Neural crest cell (in vitro differentiated cells): Measurements from ENCODE around the gene PCDHGB7. TPM values are rescaled to one million over a fixed set of nuclear protein-coding genes. Genes with fewer than 3 reads are reported as not detected.
"Not testable (repeated sequence)": the region's sequence is repeated elsewhere in the genome, so short reads cannot be mapped to it uniquely, and the experiment has no call there.

Experiments used
- DNase-seq: peaks from one replicate; pipeline ENCODE4 v3.0.0; 2021; ENCODE audit warnings: low read depth, mixed read lengths, low spot score
- H3K27ac Mint-ChIP-seq: one replicate; pipeline ENCODE4 v1.8.0; 2021; ENCODE audit warnings: mild to moderate bottlenecking, mixed read lengths; ENCODE audit not compliant: unreplicated experiment
- H3K27me3 Mint-ChIP-seq: 2 replicates; pipeline ENCODE4 v1.8.0; 2021; ENCODE audit warnings: low read depth, mild to moderate bottlenecking, mixed read lengths
- H3K36me3 Mint-ChIP-seq: 2 replicates; pipeline ENCODE4 v1.8.0; 2021; ENCODE audit warnings: low read depth, mild to moderate bottlenecking, mixed read lengths
- H3K4me1 Mint-ChIP-seq: 2 replicates; pipeline ENCODE4 v1.8.0; 2021; ENCODE audit warnings: mixed read lengths
- H3K4me3 Mint-ChIP-seq: one replicate; pipeline ENCODE4 v1.8.0; 2021; ENCODE audit warnings: mild to moderate bottlenecking, mixed read lengths
- H3K9me3 Mint-ChIP-seq: 2 replicates; pipeline ENCODE4 v1.8.0; 2021; ENCODE audit warnings: mixed read lengths
- total RNA-seq: library from RNA; stranded (reverse); gene quantifications from 2 replicates; pipeline ENCODE4 v1.2.1, GENCODE V29; 2021
- TF ChIP-seq, protein P1 (sequence below): fragments of 200-600 bp; sonication (generic); conservative IDR thresholded peaks from 2 replicates; pipeline ENCODE4 v1.5.0; 2021; ENCODE audit warnings: antibody characterized with exemption, mild to moderate bottlenecking

Gene PCDHGB7
- total RNA-seq, 1 donor from 2014 or later, result 7.0 TPM

DNA sequence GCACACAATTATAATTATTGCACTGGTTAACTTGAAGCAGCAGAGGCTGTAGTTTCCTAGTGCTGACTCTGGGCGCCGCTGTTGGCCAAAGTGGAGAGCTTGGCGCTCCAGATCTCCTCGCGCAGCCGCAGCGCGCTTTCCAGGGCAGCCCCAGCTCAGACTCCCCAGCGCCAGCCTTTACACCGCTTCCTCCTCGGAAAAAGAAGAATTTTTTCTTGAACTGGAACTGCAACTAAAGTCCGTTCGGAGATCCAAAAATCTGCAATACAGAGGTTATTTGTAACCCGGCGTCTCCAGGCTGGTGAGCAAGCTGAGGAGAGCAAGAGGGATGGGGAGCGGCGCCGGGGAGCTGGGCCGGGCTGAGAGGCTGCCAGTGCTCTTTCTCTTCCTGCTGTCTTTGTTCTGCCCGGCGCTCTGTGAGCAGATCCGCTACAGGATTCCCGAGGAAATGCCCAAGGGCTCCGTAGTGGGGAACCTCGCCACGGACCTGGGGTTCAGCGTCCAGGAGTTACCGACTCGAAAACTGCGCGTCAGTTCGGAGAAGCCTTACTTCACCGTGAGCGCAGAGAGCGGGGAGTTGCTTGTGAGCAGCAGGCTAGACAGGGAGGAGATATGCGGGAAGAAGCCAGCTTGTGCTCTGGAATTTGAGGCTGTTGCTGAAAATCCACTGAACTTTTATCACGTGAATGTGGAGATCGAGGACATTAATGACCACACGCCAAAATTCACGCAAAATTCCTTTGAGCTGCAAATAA, 29.7 kb upstream of the PCDHGB7 start, which contains the start of gene PCDHGB4:
PCDHGB4 (plus strand) TSS at position 142 of the 755 bp plus-strand sequence; CDS start at position 329, 187 bp downstream.
- Mint-ChIP-seq H3K9me3 (peaks cover 30% of the 10 kb centered on the region), H3K36me3 (peaks cover 49% of the 10 kb centered on the region), H3K4me3 (peak within 1 kb of the TSS; percentile 44)
- DNase-seq, H3K27me3 Mint-ChIP-seq, H3K27ac Mint-ChIP-seq, H3K4me1 Mint-ChIP-seq: not testable (repeated sequence)
- TF ChIP-seq, protein P1, sequence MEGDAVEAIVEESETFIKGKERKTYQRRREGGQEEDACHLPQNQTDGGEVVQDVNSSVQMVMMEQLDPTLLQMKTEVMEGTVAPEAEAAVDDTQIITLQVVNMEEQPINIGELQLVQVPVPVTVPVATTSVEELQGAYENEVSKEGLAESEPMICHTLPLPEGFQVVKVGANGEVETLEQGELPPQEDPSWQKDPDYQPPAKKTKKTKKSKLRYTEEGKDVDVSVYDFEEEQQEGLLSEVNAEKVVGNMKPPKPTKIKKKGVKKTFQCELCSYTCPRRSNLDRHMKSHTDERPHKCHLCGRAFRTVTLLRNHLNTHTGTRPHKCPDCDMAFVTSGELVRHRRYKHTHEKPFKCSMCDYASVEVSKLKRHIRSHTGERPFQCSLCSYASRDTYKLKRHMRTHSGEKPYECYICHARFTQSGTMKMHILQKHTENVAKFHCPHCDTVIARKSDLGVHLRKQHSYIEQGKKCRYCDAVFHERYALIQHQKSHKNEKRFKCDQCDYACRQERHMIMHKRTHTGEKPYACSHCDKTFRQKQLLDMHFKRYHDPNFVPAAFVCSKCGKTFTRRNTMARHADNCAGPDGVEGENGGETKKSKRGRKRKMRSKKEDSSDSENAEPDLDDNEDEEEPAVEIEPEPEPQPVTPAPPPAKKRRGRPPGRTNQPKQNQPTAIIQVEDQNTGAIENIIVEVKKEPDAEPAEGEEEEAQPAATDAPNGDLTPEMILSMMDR, result peak; percentile 71

DNA sequence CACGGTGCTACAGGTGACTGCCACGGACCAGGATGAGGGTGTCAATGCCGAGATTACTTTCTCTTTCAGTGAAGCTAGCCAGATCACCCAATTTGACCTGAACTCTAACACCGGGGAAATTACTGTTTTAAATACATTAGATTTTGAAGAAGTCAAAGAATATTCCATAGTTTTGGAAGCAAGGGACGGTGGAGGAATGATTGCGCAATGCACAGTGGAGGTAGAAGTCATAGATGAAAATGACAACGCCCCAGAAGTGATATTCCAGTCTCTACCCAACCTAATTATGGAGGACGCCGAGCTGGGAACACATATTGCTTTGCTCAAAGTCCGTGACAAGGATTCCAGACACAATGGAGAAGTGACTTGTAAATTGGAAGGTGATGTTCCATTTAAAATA, 28.8 kb upstream of the PCDHGB7 start:
- H3K36me3 Mint-ChIP-seq, result peaks cover 51% of the 10 kb centered on the region
- H3K27ac Mint-ChIP-seq, result no peak overlapping the region
- H3K27me3 Mint-ChIP-seq, result no peaks in the 10 kb centered on the region
- H3K4me3 Mint-ChIP-seq, result no peak overlapping the region
- H3K9me3 Mint-ChIP-seq, result peaks cover 30% of the 10 kb centered on the region
- H3K4me1 Mint-ChIP-seq, result no peaks in the 10 kb centered on the region
- DNase-seq, result no peak
- TF ChIP-seq, protein P1, result no peak

GRCh38 chr5:141389153-141390042, 28.1 kb upstream of the PCDHGB7 start:
- Mint-ChIP-seq H3K4me1 (no peaks in the 10 kb centered on the region), H3K27me3 (no peaks in the 10 kb centered on the region), H3K9me3 (peaks cover 31% of the 10 kb centered on the region), H3K27ac (peak overlapping the region; percentile 41), H3K36me3 (peaks cover 57% of the 10 kb centered on the region), H3K4me3 (no peak overlapping the region)
- no peak for DNase-seq
- TF ChIP-seq, protein P1, result no peak

GRCh38 chr5:141392429-141393198, 24.9 kb upstream of the PCDHGB7 start, which contains the start of gene PCDHGA8:
TSS of gene PCDHGA8 (plus strand) at chr5:141392633. CDS start at chr5:141392814, 181 bp downstream.
- Mint-ChIP-seq H3K4me1 (no peaks in the 10 kb centered on the region), H3K27ac (no peak within 1 kb of the TSS), H3K9me3 (peaks cover 24% of the 10 kb centered on the region), H3K36me3 (peaks cover 43% of the 10 kb centered on the region), H3K4me3 (no peak within 1 kb of the TSS), H3K27me3 (no peaks in the 10 kb centered on the region)
- DNase-seq, result no peak
- TF ChIP-seq, protein P1, result no peak

DNA sequence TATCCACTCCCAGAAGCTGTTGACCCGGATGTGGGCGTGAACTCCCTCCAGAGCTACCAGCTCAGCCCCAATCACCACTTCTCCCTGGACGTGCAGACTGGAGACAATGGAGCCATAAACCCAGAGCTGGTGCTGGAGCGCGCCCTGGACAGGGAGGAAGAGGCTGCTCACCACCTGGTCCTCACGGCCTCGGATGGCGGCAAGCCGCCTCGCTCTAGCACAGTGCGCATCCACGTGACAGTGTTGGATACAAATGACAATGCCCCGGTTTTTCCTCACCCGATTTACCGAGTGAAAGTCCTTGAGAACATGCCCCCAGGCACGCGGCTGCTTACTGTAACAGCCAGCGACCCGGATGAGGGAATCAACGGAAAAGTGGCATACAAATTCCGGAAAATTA, 24.2 kb upstream of the PCDHGB7 start:
- Mint-ChIP-seq H3K4me3 (no peak overlapping the region), H3K36me3 (peaks cover 43% of the 10 kb centered on the region), H3K9me3 (peaks cover 24% of the 10 kb centered on the region), H3K27me3 (no peaks in the 10 kb centered on the region), H3K27ac (no peak overlapping the region), H3K4me1 (no peaks in the 10 kb centered on the region)
- DNase-seq, result no peak
- TF ChIP-seq, protein P1, result no peak

DNA sequence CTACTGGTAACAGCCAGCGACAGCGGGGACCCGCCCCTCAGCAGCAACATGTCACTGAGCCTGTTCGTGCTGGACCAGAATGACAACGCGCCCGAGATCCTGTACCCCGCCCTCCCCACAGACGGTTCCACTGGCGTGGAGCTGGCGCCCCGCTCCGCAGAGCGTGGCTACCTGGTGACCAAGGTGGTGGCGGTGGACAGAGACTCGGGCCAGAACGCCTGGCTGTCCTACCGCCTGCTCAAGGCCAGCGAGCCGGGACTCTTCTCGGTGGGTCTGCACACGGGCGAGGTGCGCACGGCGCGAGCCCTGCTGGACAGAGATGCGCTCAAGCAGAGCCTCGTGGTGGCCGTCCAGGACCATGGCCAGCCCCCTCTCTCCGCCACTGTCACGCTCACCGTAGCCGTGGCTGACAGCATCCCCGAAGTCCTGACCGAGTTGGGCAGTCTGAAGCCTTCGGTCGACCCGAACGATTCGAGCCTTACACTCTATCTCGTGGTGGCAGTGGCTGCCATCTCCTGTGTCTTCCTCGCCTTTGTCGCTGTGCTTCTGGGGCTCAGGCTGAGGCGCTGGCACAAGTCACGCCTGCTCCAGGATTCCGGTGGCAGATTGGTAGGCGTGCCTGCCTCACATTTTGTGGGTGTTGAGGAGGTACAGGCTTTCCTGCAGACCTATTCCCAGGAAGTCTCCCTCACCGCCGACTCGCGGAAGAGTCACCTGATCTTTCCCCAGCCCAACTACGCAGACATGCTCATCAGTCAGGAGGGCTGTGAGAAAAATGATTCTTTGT, 22.9 kb upstream of the PCDHGB7 start:
- H3K4me1 Mint-ChIP-seq, H3K4me3 Mint-ChIP-seq, H3K27me3 Mint-ChIP-seq, DNase-seq, H3K27ac Mint-ChIP-seq: not testable (repeated sequence)
- Mint-ChIP-seq H3K36me3 (peaks cover 43% of the 10 kb centered on the region), H3K9me3 (peaks cover 26% of the 10 kb centered on the region)
